NCI-H510A treated with DMSO at 0.1 percent for 48 hours (cell line): ENCODE measurements around the gene ATXN1L.
A peak's percentile ranks its signal among the peaks of the same experiment; 100 is the strongest.
"Not testable (repeated sequence)": the region's sequence is repeated elsewhere in the genome, so short reads cannot be mapped to it uniquely, and the experiment has no call there.

Experiments used
- DNase-seq: peaks from one replicate; lab custom pipeline; 2025; lab: John Stamatoyannopoulos, UW

The ATXN1L gene

DNA sequence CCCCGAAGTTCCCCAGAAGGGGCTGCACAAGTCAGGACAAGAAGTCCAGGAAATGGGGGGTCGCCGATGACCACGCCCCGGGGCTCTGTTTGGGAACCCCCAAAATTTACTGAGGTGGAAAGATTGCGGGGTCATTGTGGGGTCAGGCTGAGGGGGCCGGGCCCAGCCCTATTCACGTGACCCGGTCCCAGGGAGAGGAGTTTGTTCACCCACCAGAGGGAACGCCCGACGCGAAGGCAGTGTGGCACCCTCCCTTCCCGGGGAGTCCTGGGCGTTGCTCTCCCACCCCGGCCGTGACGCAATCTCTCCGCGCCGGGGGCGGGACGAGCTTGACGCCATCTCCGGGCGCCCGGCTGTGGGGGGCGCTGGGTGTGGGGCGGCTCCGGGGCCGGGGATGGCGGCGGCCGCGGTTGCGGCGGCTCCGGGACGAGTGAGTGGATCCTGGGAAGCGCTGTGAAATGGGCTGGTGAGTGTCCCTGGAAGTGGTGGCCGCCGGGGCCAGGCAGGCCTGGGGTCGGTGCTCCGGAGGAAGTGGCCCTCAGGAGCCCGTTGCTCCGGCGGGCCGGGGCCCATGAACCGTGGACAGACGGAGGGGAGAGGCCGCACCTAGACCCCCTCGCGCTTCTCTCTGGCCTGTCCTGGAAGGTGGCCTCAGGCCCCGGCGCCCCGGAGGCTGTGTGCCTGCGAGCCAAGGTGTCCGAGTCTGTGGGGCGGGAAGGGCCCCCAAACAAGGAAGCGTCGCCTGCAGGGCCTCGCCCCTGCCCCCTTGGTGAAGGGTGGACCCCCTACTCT lies at the start of gene ATXN1L:
Gene ATXN1L (plus strand): TSS at position 338 of the 792 bp plus-strand sequence. CDS start 3,765 bp downstream, outside the sequence.
- peak; percentile 60 for DNase-seq

GRCh38 chr16:71796501-71797097 lies 49.2 kb upstream of the ATXN1L start:
- DNase-seq: no peak

DNA sequence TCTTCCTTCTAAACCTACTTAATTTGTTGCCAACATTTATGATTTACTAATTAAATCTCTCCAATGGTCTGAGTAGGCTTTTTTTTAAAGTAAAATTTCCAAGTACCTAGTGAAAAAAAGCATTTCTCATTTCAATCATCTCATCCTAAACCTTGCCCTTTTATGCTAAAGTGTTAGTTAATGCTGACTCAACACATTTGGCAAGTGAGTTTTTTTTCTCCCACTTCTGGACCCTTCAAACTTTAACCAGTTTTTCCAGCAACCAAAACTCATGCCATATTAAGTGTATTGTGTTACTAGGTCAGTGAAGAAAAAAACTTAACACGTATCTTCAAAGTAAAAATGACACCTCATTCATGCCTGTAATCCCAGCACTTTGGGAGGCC lies 42.5 kb upstream of the ATXN1L start:
- DNase-seq: no peak

GRCh38 chr16:71807905-71808592 lies 37.7 kb upstream of the ATXN1L start:
- DNase-seq: no peak

DNA sequence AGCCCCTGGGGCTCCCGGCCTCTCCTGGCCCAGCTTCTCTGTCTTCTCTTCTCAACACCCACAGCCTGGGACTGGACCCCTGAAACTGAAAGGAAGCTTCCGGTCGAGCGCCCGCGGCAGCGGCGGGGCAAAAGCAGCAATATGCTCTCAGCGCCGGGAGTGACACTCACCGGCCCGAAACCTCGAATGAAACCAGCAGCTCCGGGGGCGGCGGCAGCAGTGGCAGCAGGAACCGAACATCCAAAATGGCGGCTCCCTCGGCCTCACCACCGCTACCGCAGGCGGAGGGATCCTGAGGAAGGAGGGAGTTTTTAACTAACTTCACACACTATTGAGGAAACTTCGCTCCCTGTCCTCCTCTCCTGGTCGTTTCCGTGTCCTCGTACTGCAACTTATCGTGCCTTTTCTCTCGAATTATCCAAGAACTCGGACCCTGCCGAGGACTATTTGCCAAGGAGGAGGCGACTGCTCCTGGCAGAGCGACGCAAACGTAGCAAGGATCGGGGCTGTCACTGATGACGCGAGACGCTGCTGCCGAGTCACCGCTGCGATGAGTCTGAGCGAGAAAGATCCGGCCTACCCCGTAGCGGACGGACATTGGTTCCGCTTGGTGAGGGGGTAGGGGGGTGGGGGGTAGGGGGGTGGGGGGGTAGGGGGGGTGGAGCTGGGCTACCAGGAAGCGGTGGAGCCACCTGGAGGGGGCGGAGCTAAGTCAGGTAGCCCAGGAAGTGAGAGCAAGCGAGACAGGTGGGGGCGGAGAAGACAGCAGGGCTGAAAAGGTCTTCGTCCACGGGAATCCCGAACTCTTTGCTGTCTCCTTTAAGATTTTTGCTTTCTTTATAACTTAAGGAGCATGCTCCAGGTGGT lies 37.0 kb upstream of the ATXN1L start, which contains the start of gene AP1G1:
Gene AP1G1 (minus strand): TSS at position 242 of the 867 bp plus-strand sequence. CDS start 19,355 bp downstream, outside the sequence.
- peak; percentile 84 for DNase-seq

- DNase-seq: not testable (repeated sequence)
Measured at GRCh38 chr16:71810155-71810530, 35.6 kb upstream of the ATXN1L start.

DNA sequence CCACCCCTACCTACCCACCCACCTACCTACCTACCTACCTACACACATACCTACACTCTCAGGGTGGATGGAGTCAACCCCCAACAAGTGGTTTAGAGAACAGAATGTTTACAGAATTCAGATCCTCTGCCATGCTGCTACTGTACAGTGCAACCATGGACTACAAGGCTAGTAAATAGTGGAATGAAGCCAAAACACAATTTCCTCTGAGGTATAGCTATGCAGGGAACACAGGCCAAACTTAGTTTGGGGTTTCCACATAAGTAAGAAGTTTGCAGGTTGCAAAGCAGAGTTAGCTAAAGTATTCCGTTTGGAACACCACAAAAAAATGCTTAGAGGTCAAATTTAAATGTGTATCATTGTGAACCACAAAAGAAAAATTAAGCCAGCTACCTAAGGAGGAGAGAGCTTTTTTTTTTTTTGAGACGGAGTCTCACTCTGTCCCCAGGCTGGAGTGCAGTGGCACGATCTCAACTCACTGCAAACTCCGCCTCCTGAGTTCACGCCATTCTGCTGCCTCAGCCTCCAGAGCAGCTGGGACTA lies 34.4 kb upstream of the ATXN1L start:
- DNase-seq: no peak

DNA sequence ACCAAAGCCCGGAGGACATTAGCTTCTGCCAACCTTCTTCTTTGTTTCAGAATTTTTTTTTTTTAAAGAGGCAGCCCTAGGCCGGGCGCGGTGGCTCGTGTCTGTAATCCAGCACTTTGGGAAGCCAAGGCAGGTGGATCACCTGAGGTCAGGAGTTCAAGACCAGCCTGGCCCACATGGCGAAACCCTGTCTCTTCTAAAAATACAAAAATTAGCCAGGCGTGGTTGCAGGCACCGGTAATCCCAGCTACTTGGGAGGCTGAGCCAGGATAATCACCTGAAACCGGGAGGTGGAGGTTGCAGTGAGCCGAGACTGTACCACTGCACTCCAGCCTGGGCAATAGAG lies 28.6 kb upstream of the ATXN1L start:
- not testable (repeated sequence) for DNase-seq

DNA sequence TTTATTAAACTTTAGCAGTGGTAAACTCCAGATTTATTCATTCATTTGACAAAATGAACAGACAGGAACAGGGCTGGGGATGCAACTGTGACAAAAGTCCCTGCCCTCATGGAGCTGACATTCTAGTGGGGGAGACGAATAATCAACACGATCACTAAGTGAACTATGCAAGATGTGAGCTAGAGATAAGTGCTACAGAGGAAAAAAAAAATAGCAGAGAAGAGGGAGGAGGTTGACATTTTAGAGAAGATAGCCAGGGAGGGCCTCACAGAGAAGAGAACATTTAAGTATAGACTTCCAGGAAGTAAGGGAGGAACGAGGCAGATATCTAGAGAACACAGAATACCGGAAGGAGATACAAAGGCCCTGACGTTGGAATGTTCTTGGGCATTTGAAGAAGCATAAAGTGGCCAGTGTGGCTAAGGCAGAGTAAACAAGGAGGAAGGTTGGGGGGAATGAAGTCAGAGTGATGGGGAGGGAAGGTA lies 19.2 kb upstream of the ATXN1L start:
- DNase-seq: no peak

GRCh38 chr16:71830359-71830758 lies 15.4 kb upstream of the ATXN1L start:
- DNase-seq: no peak

DNA sequence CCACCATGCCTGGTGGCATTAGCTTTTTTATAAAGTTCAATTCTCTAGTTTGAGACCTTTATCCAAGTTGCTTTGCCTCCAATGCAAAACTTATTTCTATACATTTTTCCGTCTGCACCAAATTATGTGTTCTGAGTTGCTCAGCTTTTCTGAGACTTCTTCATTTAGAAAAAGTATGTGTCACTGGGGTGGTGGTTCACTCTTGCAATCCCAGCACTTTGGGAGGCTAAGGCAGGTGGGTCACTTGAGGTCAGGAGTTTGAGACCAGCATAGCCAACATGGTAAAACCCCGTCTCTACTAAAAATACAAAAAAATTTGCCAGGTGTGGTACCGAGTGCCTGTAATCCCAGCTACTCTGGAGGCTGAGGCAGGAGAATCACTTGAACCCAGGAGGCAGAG lies 14.1 kb upstream of the ATXN1L start:
- not testable (repeated sequence) for DNase-seq

DNA sequence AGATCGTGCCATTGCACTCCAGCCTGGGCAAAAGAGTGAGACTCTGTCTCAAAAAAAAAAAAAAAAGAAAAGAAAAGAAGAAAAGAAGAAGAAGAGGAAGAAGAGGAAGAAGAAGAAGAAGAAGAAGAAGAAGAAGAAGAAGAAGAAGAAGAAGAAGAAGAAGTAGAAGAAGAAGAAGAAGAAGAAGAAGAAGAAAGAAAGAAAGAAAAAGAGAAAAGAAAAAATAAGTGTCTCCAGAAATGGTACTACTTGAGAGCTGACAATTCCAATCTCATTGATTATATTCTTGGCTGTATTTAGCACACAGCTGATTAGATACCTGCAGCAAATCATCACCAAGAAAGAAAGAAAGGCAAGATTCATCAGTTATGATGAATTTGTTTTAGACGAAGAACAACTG lies 13.7 kb upstream of the ATXN1L start:
- not testable (repeated sequence) for DNase-seq

DNA sequence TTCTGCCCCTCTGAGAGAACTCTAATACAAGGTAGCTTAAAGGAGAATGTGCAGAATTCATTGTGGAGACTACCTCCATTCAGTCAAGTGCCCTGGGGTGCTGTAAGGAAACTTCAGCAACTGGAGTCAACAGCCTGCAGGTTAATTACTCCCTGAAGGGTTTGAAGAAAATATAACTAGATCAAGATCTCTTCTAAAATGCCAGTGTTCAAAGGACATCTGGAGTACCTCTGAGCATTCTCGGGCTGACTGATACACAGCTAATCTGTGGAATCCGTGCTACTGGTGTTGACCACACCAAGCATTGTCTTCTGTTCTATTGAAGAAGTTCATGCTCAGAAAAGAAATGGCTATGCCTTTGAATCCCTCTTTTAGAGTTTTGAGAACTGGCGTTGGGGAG lies 11.5 kb upstream of the ATXN1L start:
- DNase-seq: no peak

DNA sequence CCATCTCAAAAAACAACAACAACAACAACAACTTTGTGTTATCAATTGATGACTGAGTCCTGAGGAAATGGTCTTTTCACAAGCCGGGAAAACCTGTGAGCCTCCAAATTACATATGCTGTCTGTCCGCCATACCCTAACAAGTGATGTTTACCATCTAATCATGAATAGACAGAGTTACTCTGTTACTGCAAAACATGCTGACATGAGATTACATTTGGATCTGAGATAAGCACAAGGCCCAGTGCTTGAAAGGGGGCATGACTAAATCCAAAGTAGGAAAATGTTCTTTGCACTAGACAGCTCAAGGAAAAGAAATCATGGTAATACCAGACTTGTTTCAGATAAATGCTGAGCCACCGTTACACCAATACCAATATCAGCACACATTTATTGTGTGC lies 8.6 kb upstream of the ATXN1L start:
- DNase-seq: no peak

DNA sequence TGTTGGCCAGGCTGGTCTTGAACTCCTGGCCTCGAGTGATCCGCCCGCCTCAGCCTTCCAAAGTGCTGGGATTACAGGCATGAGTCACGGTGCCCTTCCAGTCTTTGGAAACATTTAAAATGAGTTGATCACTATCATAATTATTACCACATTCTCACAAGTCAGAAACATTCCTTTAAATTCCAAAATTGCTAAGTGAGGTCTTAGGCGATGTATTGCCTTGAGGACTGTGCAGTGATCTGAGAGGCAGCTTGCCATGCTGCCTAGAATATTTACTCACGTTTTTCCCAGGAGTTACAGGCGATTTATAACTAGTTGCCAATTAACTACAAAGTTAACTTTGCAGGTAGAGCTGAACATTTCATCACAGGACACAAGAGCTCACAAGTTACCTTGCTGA lies 5.7 kb upstream of the ATXN1L start:
- no peak for DNase-seq

- DNase-seq: no peak
Measured at GRCh38 chr16:71843572-71843971, 2.2 kb upstream of the ATXN1L start.

- no peak for DNase-seq
Measured at GRCh38 chr16:71846431-71846830, 655 bp downstream of the ATXN1L start.

GRCh38 chr16:71847096-71847495 lies 1.3 kb downstream of the ATXN1L start:
- DNase-seq: no peak

GRCh38 chr16:71848622-71849021 lies 2.8 kb downstream of the ATXN1L start:
- DNase-seq: no peak

DNA sequence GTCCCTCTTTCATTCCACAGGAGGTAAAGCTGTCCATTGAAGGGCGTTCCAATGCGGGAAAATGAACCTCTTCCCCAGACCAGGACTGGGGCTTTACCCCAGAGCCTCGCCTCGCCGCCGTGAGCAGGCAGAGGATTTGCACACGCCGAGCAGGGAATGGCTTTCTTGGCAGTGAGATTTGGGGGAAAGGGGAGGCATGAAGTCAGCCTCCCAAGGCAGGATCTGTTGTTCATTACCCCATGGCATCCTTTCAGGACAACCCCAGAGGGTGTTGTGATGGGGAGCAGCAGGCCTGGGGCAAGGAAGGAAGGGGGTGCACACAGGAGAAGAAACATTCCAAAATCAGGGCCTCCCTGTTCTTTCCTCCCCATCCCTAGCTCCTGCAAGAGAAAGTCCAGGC lies 6.0 kb downstream of the ATXN1L start:
- no peak for DNase-seq

DNA sequence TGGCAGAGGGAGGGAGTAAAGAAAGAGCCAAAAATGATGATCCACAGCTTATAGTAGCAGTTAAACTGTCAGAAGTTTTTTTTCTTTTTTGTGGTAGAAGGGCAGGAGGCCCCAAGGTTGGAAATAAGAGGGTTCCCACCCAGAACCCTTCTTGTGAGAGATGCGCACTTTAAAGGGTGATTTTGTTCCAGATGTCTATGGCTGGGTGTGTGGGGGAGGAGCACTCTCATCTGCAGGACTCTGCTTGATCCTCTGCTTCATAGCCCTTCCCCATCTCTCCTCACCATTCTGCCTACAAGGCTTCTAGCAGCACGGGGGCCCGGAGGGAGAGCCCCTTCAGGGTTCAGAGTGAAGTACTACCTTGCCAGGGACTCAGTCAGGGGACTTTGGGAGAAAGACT lies 6.4 kb downstream of the ATXN1L start:
- DNase-seq: no peak

GRCh38 chr16:71852561-71852960 lies 6.8 kb downstream of the ATXN1L start:
- no peak for DNase-seq
